Body of pancreas (tissue), 4 donors: Measurements from ENCODE around the gene PLCB1. TPM values are rescaled to one million over a fixed set of nuclear protein-coding genes. Genes with fewer than 3 reads are reported as not detected.
A peak's percentile ranks its signal among the peaks of the same experiment; 100 is the strongest.

Source experiments
- ATAC-seq: fragments of 150-250 bp; one replicate; pipeline ENCODE4 v1.9.1; 2016
- DNase-seq, 4 donors: peaks; one replicate each; pipeline ENCODE4 v3.0.0-alpha.2; 2019
- H3K27ac ChIP-seq, 4 donors: fragments of 200-600 bp; sonication (generic); 1 replicate in 3 of 4; 2 replicates in 1 of 4; pipeline versions ENCODE4 v1.5.1 to v1.6.1; 2016 to 2019; ENCODE audit warnings: mild to moderate bottlenecking in 1 of 4, mixed read lengths in 1 of 4, moderate library complexity in 1 of 4
- H3K27me3 ChIP-seq, 2 donors: fragments of 200-600 bp; sonication (generic); one replicate each; pipeline ENCODE4 v1.6.0; 2016; ENCODE audit warnings: mild to moderate bottlenecking in 1 of 2
- H3K36me3 ChIP-seq, 2 donors: fragments of 200-600 bp; sonication (generic); replicated peaks in 1 of 2; 2 replicates each; pipeline ENCODE4 v1.5.1; 2016; ENCODE audit warnings: low read depth in 2 of 2; ENCODE audit not compliant: insufficient read depth in 1 of 2
- H3K4me1 ChIP-seq: fragments of 200-600 bp; sonication (generic); one replicate; pipeline ENCODE4 v1.6.0; 2016
- H3K4me3 ChIP-seq, 2 donors: fragments of 200-600 bp; sonication (generic); 1 replicate in 1 of 2; 2 replicates in 1 of 2; pipeline ENCODE4 v1.5.1; 2016 to 2019
- H3K9me3 ChIP-seq, 3 donors: fragments of 200-600 bp; sonication (generic); 1 replicate in 2 of 3; 2 replicates in 1 of 3; pipeline ENCODE4 v1.5.1; 2016
- POLR2A ChIP-seq, 3 donors: fragments of 450-650 bp; IDR thresholded peaks; one replicate each; pipeline ENCODE4 v1.6.1; 2016; ENCODE audit warnings: antibody characterized with exemption in 3 of 3, mild to moderate bottlenecking in 2 of 3
- WGBS, 2 donors: methylation state at CpG; one replicate each; pipeline ENCODE4 v1.1.5; 2017; 5-methylcytosine and 5-hydroxymethylcytosine counted together
- intact Hi-C: fragments of 100-400 bp; cut with DNase I; formaldehyde crosslinking; loops from one replicate; pipeline ENCODE4 v1.15.1; 2023
- total RNA-seq, 2 donors: library from RNA; depleted of rRNA; stranded (reverse); fragments of >200 nt; gene quantifications; one replicate each; pipeline ENCODE4 v1.1.0, GENCODE V29; 2016
- TF ChIP-seq, protein P1 (sequence below), 7 experiments: fragments of 450-650 bp in 4 of 7; fragments of 200-600 bp in 3 of 7; sonication (generic) in 3 of 7; IDR thresholded peaks; one replicate each; pipeline ENCODE4 v1.5.1; 2016 to 2019; ENCODE audit warnings: antibody characterized with exemption in 7 of 7

PLCB1 gene
- total RNA-seq, 2 donors from 2014 or later = 32.9 to 46.1 TPM

DNA sequence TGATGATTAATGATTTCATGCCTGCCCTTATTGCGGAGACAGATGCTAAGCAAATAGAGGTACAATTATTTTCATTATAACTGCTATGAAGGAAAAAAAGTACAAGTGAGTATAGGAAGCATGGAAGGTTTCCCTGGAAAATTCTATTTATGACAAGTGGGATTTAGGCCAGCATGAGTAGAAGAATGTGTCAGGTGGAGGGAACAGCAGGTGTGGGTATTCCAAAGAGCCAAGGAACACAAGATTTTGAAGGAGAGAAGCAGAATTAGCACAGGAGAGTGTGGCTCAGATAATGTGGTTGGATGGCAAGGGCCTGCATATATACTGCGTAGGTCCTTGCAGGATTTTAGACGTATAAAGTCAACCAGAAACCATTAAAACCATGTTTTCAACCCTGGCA, 11.4 kb downstream of the PLCB1 start:
- DNase-seq (no peak), ATAC-seq (no peak)
- 73 to 82% methylated on average over 3 of the region's 3 CpGs for WGBS, 2 donors
- Histone ChIP-seq H3K9me3 (no peaks in the 10 kb centered on the region), H3K27me3 (no peaks in the 10 kb centered on the region), H3K4me3 (no peak overlapping the region), H3K4me1 (peaks cover 7% of the 10 kb centered on the region), H3K27ac (no peak overlapping the region), H3K36me3 (no peaks in the 10 kb centered on the region)
- intact Hi-C loops = no loop called here
- TF ChIP-seq POLR2A (IDR thresholded peaks at IDR 0.05) = no peak
- TF ChIP-seq, protein P1, sequence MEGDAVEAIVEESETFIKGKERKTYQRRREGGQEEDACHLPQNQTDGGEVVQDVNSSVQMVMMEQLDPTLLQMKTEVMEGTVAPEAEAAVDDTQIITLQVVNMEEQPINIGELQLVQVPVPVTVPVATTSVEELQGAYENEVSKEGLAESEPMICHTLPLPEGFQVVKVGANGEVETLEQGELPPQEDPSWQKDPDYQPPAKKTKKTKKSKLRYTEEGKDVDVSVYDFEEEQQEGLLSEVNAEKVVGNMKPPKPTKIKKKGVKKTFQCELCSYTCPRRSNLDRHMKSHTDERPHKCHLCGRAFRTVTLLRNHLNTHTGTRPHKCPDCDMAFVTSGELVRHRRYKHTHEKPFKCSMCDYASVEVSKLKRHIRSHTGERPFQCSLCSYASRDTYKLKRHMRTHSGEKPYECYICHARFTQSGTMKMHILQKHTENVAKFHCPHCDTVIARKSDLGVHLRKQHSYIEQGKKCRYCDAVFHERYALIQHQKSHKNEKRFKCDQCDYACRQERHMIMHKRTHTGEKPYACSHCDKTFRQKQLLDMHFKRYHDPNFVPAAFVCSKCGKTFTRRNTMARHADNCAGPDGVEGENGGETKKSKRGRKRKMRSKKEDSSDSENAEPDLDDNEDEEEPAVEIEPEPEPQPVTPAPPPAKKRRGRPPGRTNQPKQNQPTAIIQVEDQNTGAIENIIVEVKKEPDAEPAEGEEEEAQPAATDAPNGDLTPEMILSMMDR (IDR thresholded peaks at IDR 0.05) = no peak

DNA sequence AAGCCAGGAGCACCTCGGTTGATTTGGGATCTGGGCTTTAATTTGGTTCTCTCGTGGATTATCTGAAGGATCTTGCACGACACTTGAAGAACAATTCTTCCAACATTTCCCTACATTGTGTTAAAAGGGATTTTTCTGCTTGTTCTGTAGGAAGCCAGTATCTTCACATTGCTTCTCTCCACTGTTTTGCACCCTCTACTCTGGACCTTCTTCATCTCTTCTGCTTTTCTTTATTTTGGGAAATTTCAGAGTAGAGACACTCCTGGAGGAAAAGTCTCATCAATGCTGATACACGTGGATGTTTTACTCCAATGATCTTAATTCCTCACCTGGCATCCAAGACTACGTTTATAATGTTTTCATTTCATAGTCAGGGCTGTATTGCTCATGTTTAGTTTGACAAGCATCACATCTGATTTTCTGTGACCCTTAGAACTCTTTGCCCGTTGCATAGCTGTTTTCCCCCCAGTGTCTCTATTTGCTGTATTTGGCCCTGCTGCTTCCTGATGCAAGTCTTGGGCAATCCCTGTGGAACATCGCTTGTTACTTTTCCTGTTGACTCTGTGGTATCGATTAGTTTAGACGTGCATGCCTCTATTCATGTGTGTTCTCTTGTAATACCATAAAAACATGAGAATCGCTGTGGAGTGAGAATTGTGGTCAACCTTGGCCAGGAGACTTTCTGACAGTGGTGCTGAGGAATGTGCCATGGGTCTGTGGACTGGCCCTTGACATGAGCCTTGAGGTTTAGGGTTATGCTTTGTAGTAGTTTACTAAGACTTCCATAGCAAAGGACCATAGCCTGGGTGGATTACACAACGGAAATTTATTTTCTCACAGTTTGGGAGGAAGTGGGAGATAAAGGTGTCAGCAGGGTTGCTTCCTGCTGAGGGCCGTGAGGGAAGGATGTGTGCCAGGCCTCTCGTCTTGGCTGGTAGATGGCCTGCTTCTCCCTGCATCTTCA, 12.5 kb downstream of the PLCB1 start:
- ATAC-seq (no peak), DNase-seq (no peak)
- no peaks in the 10 kb centered on the region for H3K27me3 ChIP-seq
- H3K4me3 ChIP-seq = no peak overlapping the region
- no peaks in the 10 kb centered on the region for H3K9me3 ChIP-seq
- intact Hi-C loops = no loop called here
- TF ChIP-seq, protein P1 (IDR thresholded peaks at IDR 0.05) = no peak
- no peak for TF ChIP-seq POLR2A (IDR thresholded peaks at IDR 0.05)
- H3K27ac ChIP-seq = no peak overlapping the region
- peaks cover 7% of the 10 kb centered on the region for H3K4me1 ChIP-seq
- 77 to 89% methylated on average over 13 of the region's 13 CpGs for WGBS, 2 donors
- no peaks in the 10 kb centered on the region for H3K36me3 ChIP-seq

DNA sequence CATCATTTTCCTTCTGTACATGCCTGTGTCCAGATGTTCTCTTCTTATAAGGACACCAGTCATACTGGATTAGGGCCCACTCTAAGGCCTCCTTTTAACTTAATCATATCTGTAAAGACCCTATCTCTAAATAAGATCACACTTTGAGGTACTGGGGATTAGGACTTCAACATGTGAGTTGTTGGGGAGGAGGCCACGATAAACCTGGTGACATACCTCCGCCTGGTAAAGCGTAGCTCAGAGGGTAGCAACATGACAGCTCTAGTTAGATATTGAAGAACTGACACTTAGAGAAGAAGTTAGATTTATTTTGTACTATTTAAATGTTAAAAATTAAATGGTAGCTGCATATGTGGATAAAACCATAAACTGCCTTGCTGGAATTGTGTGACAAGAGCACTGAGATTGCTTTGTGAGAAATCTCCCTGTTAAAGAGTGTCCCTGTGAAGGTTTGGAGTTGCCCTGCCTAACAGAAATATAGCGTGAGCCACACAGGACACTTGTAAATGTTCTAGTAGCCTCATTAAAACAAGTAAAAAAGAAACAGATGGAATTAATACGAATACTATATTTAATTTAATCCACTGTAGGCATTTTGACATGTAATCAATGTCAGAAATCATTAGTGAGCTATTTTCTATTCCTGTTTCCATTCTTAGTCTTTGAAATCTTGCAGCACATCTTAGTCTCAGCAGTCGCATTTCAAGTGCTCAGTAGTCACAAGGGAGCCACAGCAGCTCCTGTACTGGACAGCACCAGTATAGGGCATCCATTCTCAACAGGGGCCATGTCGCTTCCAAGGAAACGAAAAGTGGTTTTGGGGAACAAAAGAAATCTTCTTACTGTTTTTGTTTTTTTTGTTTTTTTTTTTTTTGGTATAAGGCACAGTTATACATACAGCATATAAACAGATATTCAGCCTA, 13.4 kb downstream of the PLCB1 start:
- intact Hi-C loops = no loop called here
- no peaks in the 10 kb centered on the region for H3K27me3 ChIP-seq
- WGBS, 2 donors = 83 to 87% methylated on average over 8 of the region's 8 CpGs
- no peak for TF ChIP-seq POLR2A (IDR thresholded peaks at IDR 0.05)
- TF ChIP-seq, protein P1 (IDR thresholded peaks at IDR 0.05) = no peak
- DNase-seq (no peak), ATAC-seq (no peak)
- H3K27ac ChIP-seq = no peak overlapping the region
- no peak overlapping the region for H3K4me3 ChIP-seq
- H3K9me3 ChIP-seq = no peaks in the 10 kb centered on the region
- no peaks in the 10 kb centered on the region for H3K36me3 ChIP-seq
- H3K4me1 ChIP-seq = peaks cover 7% of the 10 kb centered on the region

DNA sequence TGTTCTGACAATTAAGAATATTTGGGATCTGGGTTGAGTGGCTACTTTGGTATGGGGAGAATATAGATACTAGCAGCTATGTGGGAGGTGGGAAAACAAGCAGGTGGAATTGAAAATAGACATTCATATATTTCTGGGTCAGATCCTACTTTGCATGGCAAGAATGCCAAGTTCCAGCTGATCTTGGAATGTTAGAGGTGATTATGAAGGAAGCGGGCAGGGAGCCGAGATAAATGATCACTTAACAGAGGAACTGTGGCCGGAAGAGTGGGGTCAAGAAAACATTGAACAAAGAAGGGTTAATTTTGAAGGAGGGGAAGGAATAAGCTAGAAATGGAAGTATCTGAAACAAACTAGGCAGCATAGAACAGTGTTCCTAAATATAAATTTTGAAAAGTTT, 15.4 kb downstream of the PLCB1 start:
- DNase-seq (peak in 2 of 4 donors; percentile 28 to 52), ATAC-seq (no peak)
- Histone ChIP-seq H3K27me3 (no peaks in the 10 kb centered on the region), H3K4me3 (no peak overlapping the region), H3K4me1 (peaks cover 7% of the 10 kb centered on the region), H3K36me3 (no peaks in the 10 kb centered on the region), H3K27ac (no peak overlapping the region), H3K9me3 (no peaks in the 10 kb centered on the region)
- 36 to 49% methylated on average over 3 of the region's 3 CpGs for WGBS, 2 donors
- no peak for TF ChIP-seq POLR2A (IDR thresholded peaks at IDR 0.05)
- TF ChIP-seq, protein P1 (IDR thresholded peaks at IDR 0.05) = no peak
- intact Hi-C loops = no loop called here
